RWPE2 (cell line): ENCODE data around the gene CT45A10.
"Not testable (repeated sequence)": the region's sequence is repeated elsewhere in the genome, so short reads cannot be mapped to it uniquely, and the experiment has no call there.

Experiments used
- ATAC-seq: fragments of 200-7000 bp; cut with Tn5 transposase; 3 replicates; pipeline ENCODE4 v1.9.1; 2021; ENCODE audit warnings: low read depth
- DNase-seq: peaks from one replicate; pipeline ENCODE4 v3.0.0-alpha.2; 2020; ENCODE audit warnings: low spot score
- H3K27ac ChIP-seq: fragments of 450-650 bp; 2 replicates; pipeline ENCODE4 v1.5.1; 2017; ENCODE audit warnings: mild to moderate bottlenecking; ENCODE audit not compliant: poor library complexity, severe bottlenecking
- H3K27me3 ChIP-seq: fragments of 250-450 bp; sonication (Bioruptor Pico); 2 replicates; pipeline ENCODE4 v1.5.1; 2021; ENCODE audit warnings: mild to moderate bottlenecking, moderate library complexity; ENCODE audit not compliant: insufficient read depth, poor library complexity, severe bottlenecking
- H3K36me3 ChIP-seq: fragments of 250-450 bp; sonication (Bioruptor Pico); 2 replicates; pipeline ENCODE4 v1.5.1; 2020; ENCODE audit warnings: low read depth, mild to moderate bottlenecking, moderate library complexity
- H3K4me1 ChIP-seq: fragments of 250-450 bp; sonication (Bioruptor Pico); 2 replicates; pipeline ENCODE4 v1.5.1; 2021; ENCODE audit warnings: mild to moderate bottlenecking, moderate library complexity; ENCODE audit not compliant: insufficient read depth, poor library complexity, severe bottlenecking
- H3K4me3 ChIP-seq: fragments of 250-450 bp; sonication (Bioruptor Pico); 2 replicates; pipeline ENCODE4 v1.5.1; 2021; ENCODE audit warnings: mild to moderate bottlenecking, moderate library complexity; ENCODE audit not compliant: severe bottlenecking
- H3K9me3 ChIP-seq: fragments of 250-450 bp; sonication (Bioruptor Pico); 2 replicates; pipeline ENCODE4 v1.5.1; 2021; ENCODE audit warnings: mild to moderate bottlenecking, moderate library complexity; ENCODE audit not compliant: severe bottlenecking

CT45A10 gene

DNA sequence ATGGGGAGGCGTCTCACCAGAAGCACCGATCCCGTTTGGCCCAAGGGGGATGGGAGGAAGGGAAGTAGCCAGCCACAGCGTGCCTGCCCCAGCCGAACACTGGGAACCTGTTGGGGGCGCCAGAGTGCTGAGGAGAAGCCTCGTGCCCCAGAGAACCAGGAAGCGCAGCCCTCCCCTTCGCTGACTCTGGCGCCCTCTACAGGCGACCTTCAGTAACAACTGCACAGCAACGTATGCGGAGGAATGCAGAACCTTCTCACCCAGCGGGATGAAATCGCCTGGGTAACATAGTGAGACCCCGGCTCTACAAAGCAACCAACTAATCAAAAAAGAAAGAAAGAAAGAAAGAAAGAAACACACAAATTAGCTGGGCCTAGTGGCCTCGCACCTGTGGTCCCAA is 38.8 kb downstream of the CT45A10 start, which contains the start of gene CT45A8:
TSS of gene CT45A8 (minus strand) at position 101 of the 400 bp plus-strand sequence. CDS start 3,755 bp downstream, outside the sequence.
- not testable (repeated sequence) for H3K9me3 ChIP-seq, DNase-seq, H3K4me1 ChIP-seq, H3K27ac ChIP-seq, H3K36me3 ChIP-seq, ATAC-seq, H3K4me3 ChIP-seq, H3K27me3 ChIP-seq

DNA sequence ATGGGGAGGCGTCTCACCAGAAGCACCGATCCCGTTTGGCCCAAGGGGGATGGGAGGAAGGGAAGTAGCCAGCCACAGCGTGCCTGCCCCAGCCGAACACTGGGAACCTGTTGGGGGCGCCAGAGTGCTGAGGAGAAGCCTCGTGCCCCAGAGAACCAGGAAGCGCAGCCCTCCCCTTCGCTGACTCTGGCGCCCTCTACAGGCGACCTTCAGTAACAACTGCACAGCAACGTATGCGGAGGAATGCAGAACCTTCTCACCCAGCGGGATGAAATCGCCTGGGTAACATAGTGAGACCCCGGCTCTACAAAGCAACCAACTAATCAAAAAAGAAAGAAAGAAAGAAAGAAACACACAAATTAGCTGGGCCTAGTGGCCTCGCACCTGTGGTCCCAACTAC is 56.1 kb downstream of the CT45A10 start, which contains the start of gene CT45A7:
TSS of gene CT45A7 (minus strand) at position 101 of the 400 bp plus-strand sequence. CDS start 3,747 bp downstream, outside the sequence.
- H3K27me3 ChIP-seq, ATAC-seq, DNase-seq, H3K36me3 ChIP-seq, H3K4me3 ChIP-seq, H3K9me3 ChIP-seq, H3K27ac ChIP-seq, H3K4me1 ChIP-seq: not testable (repeated sequence)
